Measurements from ENCODE around the gene FIBP.

FIBP gene

GRCh38 chr11:65917434-65918210, 29.4 kb upstream of the FIBP start:
- Histone ChIP-seq H3K9me3 (no peaks in the 10 kb centered on the region), H3K27ac (peak overlapping the region; percentile 92), H3K4me1 (ENCODE audit: control insufficient read depth in 1 of 2, insufficient read depth in 1 of 2, low read depth in 1 of 2, low read length in 1 of 2) (peaks cover 52 to 57% of the 10 kb centered on the region in 2 experiments), H3K27me3 (no peaks in the 10 kb centered on the region), H3K4me3 (ENCODE audit: low read depth in 1 of 2, low read length in 1 of 2) (peak overlapping the region; percentile 80 to 92), H3K36me3 (peaks cover 20% of the 10 kb centered on the region)
- no peak for TF ChIP-seq CTCF (IDR thresholded peaks at IDR 0.05)

GRCh38 chr11:65917077-65917433, 28.8 kb upstream of the FIBP start:
- H3K9me3 ChIP-seq, result no peaks in the 10 kb centered on the region
- no peak overlapping the region for H3K27ac ChIP-seq
- peaks cover 48 to 57% of the 10 kb centered on the region in 2 experiments for H3K4me1 ChIP-seq (ENCODE audit: control insufficient read depth in 1 of 2, insufficient read depth in 1 of 2, low read depth in 1 of 2, low read length in 1 of 2)
- H3K4me3 ChIP-seq (ENCODE audit: low read depth in 1 of 2, low read length in 1 of 2), result no peak overlapping the region
- H3K27me3 ChIP-seq, result no peaks in the 10 kb centered on the region
- H3K36me3 ChIP-seq, result peaks cover 14% of the 10 kb centered on the region
- no peak for TF ChIP-seq CTCF (IDR thresholded peaks at IDR 0.05)

GRCh38 chr11:65916391-65916790, 28.1 kb upstream of the FIBP start:
- TF ChIP-seq CTCF (IDR thresholded peaks at IDR 0.05), result no peak
- H3K4me3 ChIP-seq (ENCODE audit: low read depth in 1 of 2, low read length in 1 of 2), result no peak overlapping the region
- H3K9me3 ChIP-seq, result no peaks in the 10 kb centered on the region
- peak overlapping the region; percentile 61 for H3K27ac ChIP-seq
- H3K27me3 ChIP-seq, result no peaks in the 10 kb centered on the region
- peaks cover 48 to 57% of the 10 kb centered on the region in 2 experiments for H3K4me1 ChIP-seq (ENCODE audit: control insufficient read depth in 1 of 2, insufficient read depth in 1 of 2, low read depth in 1 of 2, low read length in 1 of 2)
- peaks cover 12% of the 10 kb centered on the region for H3K36me3 ChIP-seq

GRCh38 chr11:65915821-65916251, 27.6 kb upstream of the FIBP start:
- Histone ChIP-seq H3K4me1 (ENCODE audit: control insufficient read depth in 1 of 2, insufficient read depth in 1 of 2, low read depth in 1 of 2, low read length in 1 of 2) (peaks cover 46 to 54% of the 10 kb centered on the region in 2 experiments), H3K27ac (peak overlapping the region; percentile 61), H3K4me3 (ENCODE audit: low read depth in 1 of 2, low read length in 1 of 2) (peak overlapping the region in 1 of 2 experiments; percentile 10)

GRCh38 chr11:65915101-65915820, 27.0 kb upstream of the FIBP start:
- Histone ChIP-seq H3K36me3 (peaks cover 12% of the 10 kb centered on the region), H3K4me3 (ENCODE audit: low read depth in 1 of 2, low read length in 1 of 2) (peak overlapping the region in 1 of 2 experiments; percentile 10), H3K27ac (peak overlapping the region; percentile 61), H3K4me1 (ENCODE audit: control insufficient read depth in 1 of 2, insufficient read depth in 1 of 2, low read depth in 1 of 2, low read length in 1 of 2) (peaks cover 40 to 48% of the 10 kb centered on the region in 2 experiments), H3K9me3 (no peaks in the 10 kb centered on the region), H3K27me3 (no peaks in the 10 kb centered on the region)
- no peak for TF ChIP-seq CTCF (IDR thresholded peaks at IDR 0.05)

More at GRCh38 chr11:65915821-65916251, 27.6 kb upstream of the FIBP start:
- no peak for TF ChIP-seq CTCF (IDR thresholded peaks at IDR 0.05)
- no peaks in the 10 kb centered on the region for H3K9me3 ChIP-seq
- H3K36me3 ChIP-seq, result peaks cover 12% of the 10 kb centered on the region
- H3K27me3 ChIP-seq, result no peaks in the 10 kb centered on the region

Measured in neutrophil (primary cell).